BE2C (cell line): ENCODE measurements around the gene SCRT2.

ENCODE experiments used
- DNase-seq: peaks from one replicate; pipeline ENCODE4 v3.0.0-alpha.2; 2020
- H3K27me3 ChIP-seq: fragments of 250-450 bp; sonication (Bioruptor Pico); 2 replicates; pipeline ENCODE4 v1.5.1; 2020; ENCODE audit warnings: mild to moderate bottlenecking
- H3K36me3 ChIP-seq: fragments of 250-450 bp; sonication (Bioruptor Pico); 2 replicates; pipeline ENCODE4 v1.5.1; 2020; ENCODE audit warnings: mild to moderate bottlenecking
- H3K4me1 ChIP-seq: fragments of 250-450 bp; sonication (Bioruptor Pico); 2 replicates; pipeline ENCODE4 v1.5.1; 2020
- H3K4me3 ChIP-seq: 2 replicates; pipeline ENCODE4 v1.5.1; 2011; ENCODE audit warnings: low read depth, low read length
- H3K9me3 ChIP-seq: fragments of 250-450 bp; sonication (Bioruptor Pico); 2 replicates; pipeline ENCODE4 v1.5.1; 2020
- TF ChIP-seq, protein P1 (sequence below): IDR thresholded peaks from 2 replicates; pipeline ENCODE4 v1.5.1; 2012; ENCODE audit warnings: mild to moderate bottlenecking, low read depth, low read length

SCRT2 gene

DNA sequence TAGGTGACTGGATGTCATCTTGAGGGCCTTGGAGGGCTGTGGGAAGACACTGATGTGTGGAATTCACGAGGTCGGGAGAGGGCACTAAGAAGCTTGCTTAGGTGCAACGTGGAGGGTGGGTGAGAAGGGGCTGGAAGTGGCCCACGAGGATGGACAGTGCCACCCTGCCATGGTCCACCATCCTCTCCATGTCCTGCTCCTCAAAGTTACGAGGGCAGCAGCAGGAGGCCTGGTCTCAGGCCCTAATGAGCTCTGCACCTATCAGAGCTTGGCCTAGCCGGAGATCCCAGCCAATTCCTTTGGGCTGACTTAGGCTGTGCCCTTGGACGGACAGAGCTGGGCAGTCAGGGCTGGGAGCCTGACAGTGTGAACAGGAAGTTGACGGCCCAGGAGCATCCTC lies 27.8 kb upstream of the SCRT2 start:
- Histone ChIP-seq H3K4me1 (peaks cover 9% of the 10 kb centered on the region), H3K27me3 (no peaks in the 10 kb centered on the region), H3K9me3 (no peaks in the 10 kb centered on the region), H3K4me3 (no peak overlapping the region), H3K36me3 (no peaks in the 10 kb centered on the region)
- TF ChIP-seq, protein P1, sequence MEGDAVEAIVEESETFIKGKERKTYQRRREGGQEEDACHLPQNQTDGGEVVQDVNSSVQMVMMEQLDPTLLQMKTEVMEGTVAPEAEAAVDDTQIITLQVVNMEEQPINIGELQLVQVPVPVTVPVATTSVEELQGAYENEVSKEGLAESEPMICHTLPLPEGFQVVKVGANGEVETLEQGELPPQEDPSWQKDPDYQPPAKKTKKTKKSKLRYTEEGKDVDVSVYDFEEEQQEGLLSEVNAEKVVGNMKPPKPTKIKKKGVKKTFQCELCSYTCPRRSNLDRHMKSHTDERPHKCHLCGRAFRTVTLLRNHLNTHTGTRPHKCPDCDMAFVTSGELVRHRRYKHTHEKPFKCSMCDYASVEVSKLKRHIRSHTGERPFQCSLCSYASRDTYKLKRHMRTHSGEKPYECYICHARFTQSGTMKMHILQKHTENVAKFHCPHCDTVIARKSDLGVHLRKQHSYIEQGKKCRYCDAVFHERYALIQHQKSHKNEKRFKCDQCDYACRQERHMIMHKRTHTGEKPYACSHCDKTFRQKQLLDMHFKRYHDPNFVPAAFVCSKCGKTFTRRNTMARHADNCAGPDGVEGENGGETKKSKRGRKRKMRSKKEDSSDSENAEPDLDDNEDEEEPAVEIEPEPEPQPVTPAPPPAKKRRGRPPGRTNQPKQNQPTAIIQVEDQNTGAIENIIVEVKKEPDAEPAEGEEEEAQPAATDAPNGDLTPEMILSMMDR: no peak
- no peak for DNase-seq

DNA sequence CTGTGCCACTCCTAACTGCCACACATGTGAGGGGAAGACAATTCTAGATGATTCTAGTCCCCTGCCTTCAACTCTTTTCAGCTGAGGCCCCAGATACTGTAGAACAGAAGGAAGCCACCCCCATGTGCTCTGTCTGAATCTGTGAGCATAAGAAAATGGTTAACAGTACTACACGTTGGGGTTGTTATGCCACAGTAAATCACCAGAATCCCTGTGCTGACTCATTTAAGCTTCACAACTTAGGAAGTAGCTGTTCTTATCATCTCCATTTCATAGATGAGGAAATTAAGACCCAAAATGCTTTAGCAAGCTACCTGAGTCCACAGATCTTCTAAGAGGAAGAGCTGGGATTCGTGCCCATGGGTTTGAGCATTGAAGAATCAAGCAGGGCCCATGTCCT lies 27.4 kb upstream of the SCRT2 start:
- Histone ChIP-seq H3K27me3 (no peaks in the 10 kb centered on the region), H3K4me1 (peaks cover 9% of the 10 kb centered on the region), H3K36me3 (no peaks in the 10 kb centered on the region), H3K9me3 (no peaks in the 10 kb centered on the region), H3K4me3 (no peak overlapping the region)
- no peak for DNase-seq
- TF ChIP-seq, protein P1: no peak

DNA sequence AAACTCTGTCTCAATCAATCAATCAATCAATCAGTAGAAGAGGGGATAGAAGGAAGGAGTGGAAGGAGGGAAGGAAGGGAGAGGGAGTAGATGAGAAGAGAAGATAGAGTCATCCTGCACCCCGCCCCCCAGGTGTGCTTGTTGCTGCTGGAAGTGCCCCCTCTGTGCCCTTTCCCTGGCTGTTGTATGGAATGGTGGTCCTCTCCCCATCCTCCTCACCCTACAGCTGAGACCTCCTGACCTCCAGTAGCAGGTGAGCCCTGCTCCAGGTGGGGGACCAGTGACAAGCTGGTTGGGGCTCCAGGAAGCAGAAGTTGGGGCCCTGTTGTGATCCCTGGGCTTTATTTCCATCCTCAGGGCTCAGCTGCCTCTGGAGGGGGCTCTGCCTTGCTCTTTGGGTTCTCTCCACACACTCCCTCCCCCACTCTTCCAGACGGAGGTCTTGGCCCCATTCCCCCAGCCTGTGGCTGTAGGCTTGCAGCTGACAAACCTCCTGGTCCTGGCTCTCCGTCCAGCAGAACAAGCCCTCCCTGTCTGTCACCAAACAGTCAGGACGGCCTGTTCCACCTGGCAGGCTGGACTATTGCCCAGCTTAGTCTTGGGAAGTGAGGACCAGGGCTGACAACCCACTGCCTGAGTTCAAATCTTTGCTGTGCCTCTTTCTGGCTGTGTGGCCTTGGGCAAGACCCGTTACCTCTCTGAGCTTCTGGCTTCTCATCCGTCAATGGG lies 26.0 kb upstream of the SCRT2 start:
- no peaks in the 10 kb centered on the region for H3K9me3 ChIP-seq
- peaks cover 9% of the 10 kb centered on the region for H3K4me1 ChIP-seq
- no peak overlapping the region for H3K4me3 ChIP-seq
- no peak for DNase-seq
- H3K36me3 ChIP-seq: no peaks in the 10 kb centered on the region
- no peaks in the 10 kb centered on the region for H3K27me3 ChIP-seq
- TF ChIP-seq, protein P1: no peak

DNA sequence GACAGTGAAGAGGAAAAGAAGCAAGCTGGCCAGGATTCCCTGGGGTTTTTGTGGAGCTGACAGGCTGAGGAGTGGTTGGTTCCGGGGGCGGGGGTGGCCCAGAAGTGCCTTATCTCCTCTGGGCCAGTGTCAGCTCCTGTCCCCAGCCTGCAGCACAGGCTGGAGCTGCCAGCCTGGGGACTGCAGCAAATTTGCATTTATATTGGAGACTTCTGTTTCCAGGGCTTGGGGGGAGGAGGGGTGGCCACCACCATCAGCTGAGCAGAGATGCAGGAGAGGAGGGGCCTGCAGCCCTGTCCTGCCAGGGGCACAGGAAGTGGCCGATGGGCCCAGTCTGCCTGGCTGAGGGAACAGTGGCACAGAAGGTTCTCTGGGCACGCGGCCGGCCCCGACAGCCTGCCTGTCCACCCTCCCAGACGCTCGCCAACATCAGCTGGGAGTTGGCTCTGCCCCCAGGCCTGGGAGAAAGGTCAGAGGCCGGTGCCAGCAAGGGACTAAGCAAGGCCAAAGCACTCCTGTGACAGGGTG lies 24.3 kb upstream of the SCRT2 start:
- H3K4me3 ChIP-seq: peak overlapping the region; percentile 4; the same call in 1 of the 2 replicates
- peak; percentile 77 for DNase-seq
- no peaks in the 10 kb centered on the region for H3K36me3 ChIP-seq
- TF ChIP-seq, protein P1: no peak
- H3K27me3 ChIP-seq: no peaks in the 10 kb centered on the region
- peaks cover 9% of the 10 kb centered on the region for H3K4me1 ChIP-seq
- no peaks in the 10 kb centered on the region for H3K9me3 ChIP-seq

DNA sequence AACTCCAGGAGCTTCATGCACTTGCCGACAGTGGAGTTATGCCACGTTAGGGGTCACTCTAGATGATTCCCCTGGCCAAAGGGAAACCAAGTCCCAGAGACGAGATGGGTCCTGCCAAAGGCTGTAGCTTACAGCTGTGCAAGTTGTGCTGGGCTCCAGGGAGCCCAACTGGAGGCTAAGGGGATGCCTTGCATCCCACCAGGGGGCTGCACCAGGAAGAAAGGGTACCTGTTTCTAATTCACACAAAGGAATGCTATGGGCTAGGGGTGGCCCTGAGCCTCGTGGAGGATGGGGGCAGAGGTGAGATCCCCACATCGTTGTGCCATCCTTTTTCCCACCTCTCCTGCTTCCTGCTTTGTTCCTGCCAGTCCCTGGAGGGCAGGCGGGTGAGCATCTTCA lies 23.7 kb upstream of the SCRT2 start:
- Histone ChIP-seq H3K4me1 (peaks cover 9% of the 10 kb centered on the region), H3K4me3 (peak overlapping the region; percentile 4; the same call in 1 of the 2 replicates), H3K27me3 (no peaks in the 10 kb centered on the region), H3K9me3 (no peaks in the 10 kb centered on the region), H3K36me3 (no peaks in the 10 kb centered on the region)
- no peak for DNase-seq
- TF ChIP-seq, protein P1: no peak

DNA sequence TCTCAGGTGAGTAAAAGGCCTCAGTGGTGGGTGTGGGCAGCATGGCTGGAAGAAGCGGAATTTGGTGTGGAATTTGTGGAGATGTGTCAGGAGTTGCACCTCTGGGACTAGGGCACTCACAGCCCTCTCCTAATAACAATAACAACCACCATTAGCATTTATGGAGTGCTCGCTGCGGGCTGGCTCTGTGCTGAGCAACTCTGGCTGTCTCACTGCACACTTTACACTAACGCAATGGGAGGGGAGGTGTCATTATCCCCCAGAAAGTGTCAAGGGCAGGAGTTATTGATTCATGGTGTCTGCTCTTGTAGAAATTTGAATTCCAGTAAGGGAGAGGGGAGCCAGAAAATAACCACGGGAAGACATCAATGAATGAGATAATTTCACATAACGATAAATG lies 22.7 kb upstream of the SCRT2 start:
- Histone ChIP-seq H3K9me3 (no peaks in the 10 kb centered on the region), H3K4me3 (no peak overlapping the region), H3K4me1 (peaks cover 9% of the 10 kb centered on the region), H3K36me3 (no peaks in the 10 kb centered on the region), H3K27me3 (no peaks in the 10 kb centered on the region)
- TF ChIP-seq, protein P1: no peak
- no peak for DNase-seq
